Measurements from ENCODE around the gene DARS1.

DNA sequence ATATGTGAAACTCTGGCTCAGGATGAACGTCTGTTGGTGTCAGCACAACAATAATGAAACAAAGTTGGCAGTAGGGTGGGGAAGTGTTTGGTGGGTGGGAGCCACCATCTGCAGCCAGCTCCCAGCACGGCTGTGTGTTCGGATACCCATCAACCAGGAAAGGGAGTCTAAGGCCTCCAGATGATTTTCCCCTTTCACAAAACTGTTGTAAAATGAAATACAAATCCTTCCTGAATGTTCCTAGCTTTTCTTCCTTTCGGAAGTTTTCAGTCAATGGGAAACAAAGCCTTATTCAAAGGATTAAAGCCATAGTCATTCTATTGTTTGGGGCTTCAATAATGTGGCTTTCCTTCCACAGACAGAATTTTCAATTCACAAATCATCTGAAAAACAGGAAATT lies 14.5 kb upstream of the DARS1 start:
- TF ChIP-seq, protein P1, sequence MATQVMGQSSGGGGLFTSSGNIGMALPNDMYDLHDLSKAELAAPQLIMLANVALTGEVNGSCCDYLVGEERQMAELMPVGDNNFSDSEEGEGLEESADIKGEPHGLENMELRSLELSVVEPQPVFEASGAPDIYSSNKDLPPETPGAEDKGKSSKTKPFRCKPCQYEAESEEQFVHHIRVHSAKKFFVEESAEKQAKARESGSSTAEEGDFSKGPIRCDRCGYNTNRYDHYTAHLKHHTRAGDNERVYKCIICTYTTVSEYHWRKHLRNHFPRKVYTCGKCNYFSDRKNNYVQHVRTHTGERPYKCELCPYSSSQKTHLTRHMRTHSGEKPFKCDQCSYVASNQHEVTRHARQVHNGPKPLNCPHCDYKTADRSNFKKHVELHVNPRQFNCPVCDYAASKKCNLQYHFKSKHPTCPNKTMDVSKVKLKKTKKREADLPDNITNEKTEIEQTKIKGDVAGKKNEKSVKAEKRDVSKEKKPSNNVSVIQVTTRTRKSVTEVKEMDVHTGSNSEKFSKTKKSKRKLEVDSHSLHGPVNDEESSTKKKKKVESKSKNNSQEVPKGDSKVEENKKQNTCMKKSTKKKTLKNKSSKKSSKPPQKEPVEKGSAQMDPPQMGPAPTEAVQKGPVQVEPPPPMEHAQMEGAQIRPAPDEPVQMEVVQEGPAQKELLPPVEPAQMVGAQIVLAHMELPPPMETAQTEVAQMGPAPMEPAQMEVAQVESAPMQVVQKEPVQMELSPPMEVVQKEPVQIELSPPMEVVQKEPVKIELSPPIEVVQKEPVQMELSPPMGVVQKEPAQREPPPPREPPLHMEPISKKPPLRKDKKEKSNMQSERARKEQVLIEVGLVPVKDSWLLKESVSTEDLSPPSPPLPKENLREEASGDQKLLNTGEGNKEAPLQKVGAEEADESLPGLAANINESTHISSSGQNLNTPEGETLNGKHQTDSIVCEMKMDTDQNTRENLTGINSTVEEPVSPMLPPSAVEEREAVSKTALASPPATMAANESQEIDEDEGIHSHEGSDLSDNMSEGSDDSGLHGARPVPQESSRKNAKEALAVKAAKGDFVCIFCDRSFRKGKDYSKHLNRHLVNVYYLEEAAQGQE (IDR thresholded peaks at IDR 0.05; ENCODE audit: insufficient read depth in 1 of 2, low read depth in 2 of 2, low read length in 2 of 2) = no peak
- TF ChIP-seq TAF1 (IDR thresholded peaks at IDR 0.05; ENCODE audit: borderline replicate concordance, insufficient read depth, low read length) (no peak), POLR2AphosphoS5 (IDR thresholded peaks at IDR 0.05; ENCODE audit: low read depth, low read length) (no peak), FOXP2 (optimal IDR thresholded peaks at IDR 0.05; ENCODE audit: borderline replicate concordance, extremely low read depth, extremely low read length, insufficient read depth) (no peak)
